ENCODE data around the gene HSD3B7.

DNA sequence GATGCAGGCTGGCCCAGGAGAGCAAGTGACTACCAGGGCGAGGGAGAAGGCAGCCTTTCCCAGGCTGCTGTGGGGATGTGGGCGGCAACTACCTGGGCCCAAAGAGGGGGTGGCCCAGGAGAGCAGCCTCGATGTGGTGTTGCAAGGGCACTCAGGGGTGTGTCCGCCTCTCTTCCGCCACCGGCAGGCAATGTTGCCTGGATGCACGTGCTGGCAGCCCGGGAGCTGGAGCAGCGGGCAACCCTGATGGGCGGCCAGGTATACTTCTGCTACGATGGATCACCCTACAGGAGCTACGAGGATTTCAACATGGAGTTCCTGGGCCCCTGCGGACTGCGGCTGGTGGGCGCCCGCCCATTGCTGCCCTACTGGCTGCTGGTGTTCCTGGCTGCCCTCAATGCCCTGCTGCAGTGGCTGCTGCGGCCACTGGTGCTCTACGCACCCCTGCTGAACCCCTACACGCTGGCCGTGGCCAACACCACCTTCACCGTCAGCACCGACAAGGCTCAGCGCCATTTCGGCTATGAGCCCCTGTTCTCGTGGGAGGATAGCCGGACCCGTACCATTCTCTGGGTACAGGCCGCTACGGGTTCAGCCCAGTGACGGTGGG is 2.7 kb downstream of the HSD3B7 start:
- TF ChIP-seq, protein P1, sequence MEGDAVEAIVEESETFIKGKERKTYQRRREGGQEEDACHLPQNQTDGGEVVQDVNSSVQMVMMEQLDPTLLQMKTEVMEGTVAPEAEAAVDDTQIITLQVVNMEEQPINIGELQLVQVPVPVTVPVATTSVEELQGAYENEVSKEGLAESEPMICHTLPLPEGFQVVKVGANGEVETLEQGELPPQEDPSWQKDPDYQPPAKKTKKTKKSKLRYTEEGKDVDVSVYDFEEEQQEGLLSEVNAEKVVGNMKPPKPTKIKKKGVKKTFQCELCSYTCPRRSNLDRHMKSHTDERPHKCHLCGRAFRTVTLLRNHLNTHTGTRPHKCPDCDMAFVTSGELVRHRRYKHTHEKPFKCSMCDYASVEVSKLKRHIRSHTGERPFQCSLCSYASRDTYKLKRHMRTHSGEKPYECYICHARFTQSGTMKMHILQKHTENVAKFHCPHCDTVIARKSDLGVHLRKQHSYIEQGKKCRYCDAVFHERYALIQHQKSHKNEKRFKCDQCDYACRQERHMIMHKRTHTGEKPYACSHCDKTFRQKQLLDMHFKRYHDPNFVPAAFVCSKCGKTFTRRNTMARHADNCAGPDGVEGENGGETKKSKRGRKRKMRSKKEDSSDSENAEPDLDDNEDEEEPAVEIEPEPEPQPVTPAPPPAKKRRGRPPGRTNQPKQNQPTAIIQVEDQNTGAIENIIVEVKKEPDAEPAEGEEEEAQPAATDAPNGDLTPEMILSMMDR (IDR thresholded peaks at IDR 0.05): no peak
- TF ChIP-seq POLR2AphosphoS5 (IDR thresholded peaks at IDR 0.05; ENCODE audit: low read depth, low read length) (no peak), SIN3A (IDR thresholded peaks at IDR 0.05; ENCODE audit: borderline replicate concordance, insufficient read depth, low read depth, low read length) (no peak)
- TF ChIP-seq, protein P2, sequence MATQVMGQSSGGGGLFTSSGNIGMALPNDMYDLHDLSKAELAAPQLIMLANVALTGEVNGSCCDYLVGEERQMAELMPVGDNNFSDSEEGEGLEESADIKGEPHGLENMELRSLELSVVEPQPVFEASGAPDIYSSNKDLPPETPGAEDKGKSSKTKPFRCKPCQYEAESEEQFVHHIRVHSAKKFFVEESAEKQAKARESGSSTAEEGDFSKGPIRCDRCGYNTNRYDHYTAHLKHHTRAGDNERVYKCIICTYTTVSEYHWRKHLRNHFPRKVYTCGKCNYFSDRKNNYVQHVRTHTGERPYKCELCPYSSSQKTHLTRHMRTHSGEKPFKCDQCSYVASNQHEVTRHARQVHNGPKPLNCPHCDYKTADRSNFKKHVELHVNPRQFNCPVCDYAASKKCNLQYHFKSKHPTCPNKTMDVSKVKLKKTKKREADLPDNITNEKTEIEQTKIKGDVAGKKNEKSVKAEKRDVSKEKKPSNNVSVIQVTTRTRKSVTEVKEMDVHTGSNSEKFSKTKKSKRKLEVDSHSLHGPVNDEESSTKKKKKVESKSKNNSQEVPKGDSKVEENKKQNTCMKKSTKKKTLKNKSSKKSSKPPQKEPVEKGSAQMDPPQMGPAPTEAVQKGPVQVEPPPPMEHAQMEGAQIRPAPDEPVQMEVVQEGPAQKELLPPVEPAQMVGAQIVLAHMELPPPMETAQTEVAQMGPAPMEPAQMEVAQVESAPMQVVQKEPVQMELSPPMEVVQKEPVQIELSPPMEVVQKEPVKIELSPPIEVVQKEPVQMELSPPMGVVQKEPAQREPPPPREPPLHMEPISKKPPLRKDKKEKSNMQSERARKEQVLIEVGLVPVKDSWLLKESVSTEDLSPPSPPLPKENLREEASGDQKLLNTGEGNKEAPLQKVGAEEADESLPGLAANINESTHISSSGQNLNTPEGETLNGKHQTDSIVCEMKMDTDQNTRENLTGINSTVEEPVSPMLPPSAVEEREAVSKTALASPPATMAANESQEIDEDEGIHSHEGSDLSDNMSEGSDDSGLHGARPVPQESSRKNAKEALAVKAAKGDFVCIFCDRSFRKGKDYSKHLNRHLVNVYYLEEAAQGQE (IDR thresholded peaks at IDR 0.05; ENCODE audit: insufficient read depth in 1 of 2, low read depth in 2 of 2, low read length in 1 of 2): no peak
